Calu3 (cell line): ENCODE measurements around the gene C12orf42. TPM values are rescaled to one million over a fixed set of nuclear protein-coding genes. Genes with fewer than 3 reads are reported as not detected.

Source experiments
- BruUV-seq: library from RNA; stranded (reverse); fragments of 400-500 nt; replicated peaks from 2 replicates; lab custom pipeline; 2021; lab: Mats Ljungman, UMichigan
- CTCF ChIA-PET: fragments of 300-600 bp; sonication (Branson Sonifier 250); formaldehyde crosslinking; loops from one replicate; lab custom pipeline; 2022; ENCODE audit warnings: antibody characterized with exemption; lab: Charles Lee
- DNase-seq: peaks from one replicate; pipeline ENCODE4 v3.0.0; 2022
- H3K27ac Mint-ChIP-seq: one replicate; pipeline ENCODE4 v1.8.0; 2022; ENCODE audit warnings: mixed read lengths; ENCODE audit not compliant: unreplicated experiment
- H3K27me3 Mint-ChIP-seq: one replicate; pipeline ENCODE4 v1.8.0; 2022; ENCODE audit warnings: mixed read lengths; ENCODE audit not compliant: unreplicated experiment
- H3K36me3 Mint-ChIP-seq: one replicate; pipeline ENCODE4 v1.8.0; 2022; ENCODE audit warnings: mild to moderate bottlenecking, moderate library complexity, mixed read lengths; ENCODE audit not compliant: insufficient read depth, unreplicated experiment
- H3K4me1 Mint-ChIP-seq: one replicate; pipeline ENCODE4 v1.8.0; 2022; ENCODE audit warnings: mild to moderate bottlenecking, low read depth, mixed read lengths; ENCODE audit not compliant: unreplicated experiment
- H3K4me3 Mint-ChIP-seq: one replicate; pipeline ENCODE4 v1.8.0; 2022; ENCODE audit warnings: mild to moderate bottlenecking, low read depth, moderate library complexity, mixed read lengths; ENCODE audit not compliant: unreplicated experiment
- H3K9me3 Mint-ChIP-seq: one replicate; pipeline ENCODE4 v1.8.0; 2022; ENCODE audit warnings: low read depth, mixed read lengths; ENCODE audit not compliant: unreplicated experiment
- intact Hi-C: fragments of 100-400 bp; cut with micrococcal nuclease; formaldehyde crosslinking; loops from one replicate; pipeline ENCODE4 v1.10.0; 2022; ENCODE audit not compliant: unreplicated experiment
- total RNA-seq: library from RNA; stranded (reverse); gene quantifications from 2 replicates; pipeline ENCODE4 v1.2.3, GENCODE V29; 2022
- TF ChIP-seq, protein P1 (sequence below): fragments of 200-600 bp; IDR thresholded peaks from one replicate; pipeline ENCODE4 v1.8.0; 2022; ENCODE audit warnings: antibody characterized with exemption; ENCODE audit not compliant: unreplicated experiment

The C12orf42 gene
- total RNA-seq, 1 experiment from 2014 or later: not detected

DNA sequence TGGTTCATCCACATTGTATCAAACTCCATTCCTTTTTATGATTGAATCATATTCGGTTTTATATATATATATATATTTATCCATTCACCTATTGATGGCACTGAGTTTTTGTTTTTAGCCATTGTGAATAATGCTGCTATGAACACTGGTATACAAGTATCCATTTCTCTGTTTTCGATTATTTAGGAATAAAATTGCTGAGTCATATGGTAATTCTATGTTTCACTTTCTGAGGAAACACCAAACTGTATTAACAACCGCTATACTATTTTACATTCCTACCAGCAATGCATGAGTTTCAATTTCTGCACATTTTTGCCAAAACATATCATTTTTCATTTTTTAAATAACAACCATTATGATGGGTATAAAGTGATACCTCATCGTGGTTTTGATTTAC, 104.7 kb downstream of the C12orf42 start:
- no TSS peak for BruUV-seq
- Mint-ChIP-seq H3K4me1 (no peaks in the 10 kb centered on the region), H3K27ac (no peak overlapping the region), H3K36me3 (no peaks in the 10 kb centered on the region), H3K9me3 (peaks cover 9% of the 10 kb centered on the region), H3K4me3 (no peak overlapping the region), H3K27me3 (no peaks in the 10 kb centered on the region)
- TF ChIP-seq, protein P1, sequence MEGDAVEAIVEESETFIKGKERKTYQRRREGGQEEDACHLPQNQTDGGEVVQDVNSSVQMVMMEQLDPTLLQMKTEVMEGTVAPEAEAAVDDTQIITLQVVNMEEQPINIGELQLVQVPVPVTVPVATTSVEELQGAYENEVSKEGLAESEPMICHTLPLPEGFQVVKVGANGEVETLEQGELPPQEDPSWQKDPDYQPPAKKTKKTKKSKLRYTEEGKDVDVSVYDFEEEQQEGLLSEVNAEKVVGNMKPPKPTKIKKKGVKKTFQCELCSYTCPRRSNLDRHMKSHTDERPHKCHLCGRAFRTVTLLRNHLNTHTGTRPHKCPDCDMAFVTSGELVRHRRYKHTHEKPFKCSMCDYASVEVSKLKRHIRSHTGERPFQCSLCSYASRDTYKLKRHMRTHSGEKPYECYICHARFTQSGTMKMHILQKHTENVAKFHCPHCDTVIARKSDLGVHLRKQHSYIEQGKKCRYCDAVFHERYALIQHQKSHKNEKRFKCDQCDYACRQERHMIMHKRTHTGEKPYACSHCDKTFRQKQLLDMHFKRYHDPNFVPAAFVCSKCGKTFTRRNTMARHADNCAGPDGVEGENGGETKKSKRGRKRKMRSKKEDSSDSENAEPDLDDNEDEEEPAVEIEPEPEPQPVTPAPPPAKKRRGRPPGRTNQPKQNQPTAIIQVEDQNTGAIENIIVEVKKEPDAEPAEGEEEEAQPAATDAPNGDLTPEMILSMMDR: no peak
- no peak for DNase-seq
- intact Hi-C loops: no loop called here
- CTCF ChIA-PET: no interaction called here

DNA sequence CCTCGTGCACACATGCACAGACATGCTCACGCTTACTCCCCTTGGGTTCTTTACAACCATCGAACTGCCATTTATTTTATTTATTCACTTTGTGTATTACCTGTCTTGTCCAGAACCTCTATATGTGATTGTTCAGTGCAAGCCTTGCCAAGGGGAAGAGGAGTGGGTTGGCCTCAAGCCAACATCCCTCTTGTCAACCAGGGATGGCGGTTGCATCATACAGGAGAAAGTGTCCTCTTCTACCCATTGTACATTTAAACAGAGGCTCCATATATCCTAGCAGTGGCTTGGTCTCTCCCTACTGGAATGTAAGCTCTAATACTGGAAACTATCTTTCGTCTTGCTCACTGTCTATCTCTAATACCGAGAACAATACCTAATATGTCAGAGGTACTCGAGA, 108.4 kb downstream of the C12orf42 start:
- CTCF ChIA-PET: no interaction called here
- BruUV-seq: no TSS peak
- DNase-seq: no peak
- Mint-ChIP-seq H3K27ac (no peak overlapping the region), H3K4me3 (no peak overlapping the region), H3K36me3 (no peaks in the 10 kb centered on the region), H3K9me3 (peaks cover 8% of the 10 kb centered on the region), H3K4me1 (no peaks in the 10 kb centered on the region), H3K27me3 (no peaks in the 10 kb centered on the region)
- TF ChIP-seq, protein P1: no peak
- intact Hi-C loops: no loop called here

DNA sequence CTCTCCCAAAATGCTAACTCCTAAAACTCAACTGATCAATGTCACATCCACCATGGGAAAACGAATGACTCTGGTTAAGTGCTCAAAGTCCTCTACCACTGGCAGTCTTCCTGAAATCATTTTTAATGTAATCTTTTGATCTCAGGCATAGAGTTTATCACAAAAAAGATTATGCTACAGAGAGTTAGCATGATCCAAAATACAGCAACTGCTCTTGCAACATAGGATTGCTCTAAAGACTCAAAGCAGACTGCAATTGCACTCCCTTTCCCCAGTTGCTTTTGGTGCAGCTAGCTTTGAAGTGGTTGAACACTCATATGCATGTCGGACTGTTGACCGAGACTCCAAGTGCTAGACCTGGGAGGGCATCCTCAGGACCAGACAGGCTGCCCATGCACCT, 109.3 kb downstream of the C12orf42 start:
- no peak overlapping the region for H3K4me3 Mint-ChIP-seq
- DNase-seq: no peak
- TF ChIP-seq, protein P1: no peak
- intact Hi-C loops: no loop called here
- no peaks in the 10 kb centered on the region for H3K27me3 Mint-ChIP-seq
- no peaks in the 10 kb centered on the region for H3K36me3 Mint-ChIP-seq
- H3K27ac Mint-ChIP-seq: no peak overlapping the region
- H3K4me1 Mint-ChIP-seq: no peaks in the 10 kb centered on the region
- no TSS peak for BruUV-seq
- peaks cover 8% of the 10 kb centered on the region for H3K9me3 Mint-ChIP-seq
- CTCF ChIA-PET: no interaction called here

DNA sequence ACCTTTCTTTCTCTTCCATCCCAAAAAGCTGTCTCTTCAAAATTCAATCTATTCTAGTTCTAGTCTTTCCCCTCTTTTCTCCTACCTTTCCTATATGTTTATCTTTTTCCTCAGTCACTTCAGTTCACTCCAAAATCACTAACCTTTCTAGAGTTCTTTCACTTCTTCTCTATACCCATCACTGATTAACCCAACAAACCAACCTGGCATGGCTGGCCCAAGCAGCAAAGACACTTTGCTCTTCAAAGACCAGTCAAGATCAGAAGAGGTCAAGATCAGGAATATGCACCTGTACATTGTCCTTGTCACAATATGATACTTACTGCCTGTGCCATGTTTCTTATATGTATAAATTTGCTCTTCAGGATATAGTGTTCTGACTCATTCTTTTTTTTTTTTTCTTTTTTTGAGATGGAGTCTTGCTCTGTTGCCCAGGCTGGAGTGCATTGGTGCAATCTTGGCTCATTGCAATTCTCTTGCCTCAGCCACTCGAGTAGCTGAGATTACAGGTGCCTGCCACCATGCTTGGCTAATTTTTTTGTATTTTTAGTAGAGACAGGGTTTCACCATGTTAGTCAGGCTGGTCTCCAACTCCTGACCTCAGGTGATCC, 112.9 kb downstream of the C12orf42 start:
- DNase-seq: no peak
- H3K4me3 Mint-ChIP-seq: no peak overlapping the region
- H3K9me3 Mint-ChIP-seq: peaks cover 2% of the 10 kb centered on the region
- no peaks in the 10 kb centered on the region for H3K36me3 Mint-ChIP-seq
- H3K27me3 Mint-ChIP-seq: no peaks in the 10 kb centered on the region
- no peaks in the 10 kb centered on the region for H3K4me1 Mint-ChIP-seq
- no TSS peak for BruUV-seq
- TF ChIP-seq, protein P1: no peak
- CTCF ChIA-PET: no interaction called here
- no peak overlapping the region for H3K27ac Mint-ChIP-seq
- intact Hi-C loops: no loop called here
